HEK293 (cell line): ENCODE measurements around the gene CYB5D1.

Source experiments
- BCL6B ChIP-seq: fragments of 450-650 bp; formaldehyde crosslinking; IDR thresholded peaks from 2 replicates; pipeline ENCODE4 v1.5.1; 2017; ENCODE audit warnings: missing biosample characterization, missing genetic modification characterization
- ELK4 ChIP-seq: IDR thresholded peaks from 2 replicates; pipeline ENCODE4 v1.6.1; 2011; ENCODE audit warnings: mild to moderate bottlenecking, low read depth, low read length, borderline replicate concordance
- IKZF3 ChIP-seq: fragments of 450-650 bp; IDR thresholded peaks from 2 replicates; pipeline ENCODE4 v1.5.0; 2018; ENCODE audit warnings: missing biosample characterization, mild to moderate bottlenecking, missing genetic modification characterization, moderate library complexity
- KLF9 ChIP-seq: fragments of 450-650 bp; formaldehyde crosslinking; IDR thresholded peaks from 2 replicates; pipeline ENCODE4 v1.5.1; 2016; ENCODE audit warnings: missing biosample characterization, missing genetic modification characterization, low read depth
- PBX3 ChIP-seq: sonication (generic); formaldehyde crosslinking; IDR thresholded peaks from 2 replicates; pipeline ENCODE4 v1.8.1; 2022; ENCODE audit warnings: mild to moderate bottlenecking, moderate library complexity, missing genetic modification reagents
- SP2 ChIP-seq: fragments of 450-650 bp; formaldehyde crosslinking; IDR thresholded peaks from 2 replicates; pipeline ENCODE4 v1.5.1; 2016; ENCODE audit warnings: missing biosample characterization, missing genetic modification characterization
- ZBTB1 ChIP-seq: fragments of 450-650 bp; formaldehyde crosslinking; IDR thresholded peaks from 2 replicates; pipeline ENCODE4 v1.5.1; 2016; ENCODE audit warnings: missing biosample characterization, missing genetic modification characterization
- ZBTB7A ChIP-seq: fragments of 450-650 bp; formaldehyde crosslinking; IDR thresholded peaks from 2 replicates; pipeline ENCODE4 v1.5.1; 2016; ENCODE audit warnings: low read depth, missing biosample characterization, missing genetic modification characterization
- ZNF112 ChIP-seq: fragments of 450-650 bp; formaldehyde crosslinking; IDR thresholded peaks from 2 replicates; pipeline ENCODE4 v1.5.0; 2017; ENCODE audit warnings: missing biosample characterization, missing genetic modification characterization
- ZNF114 ChIP-seq: fragments of 450-650 bp; formaldehyde crosslinking; IDR thresholded peaks from 2 replicates; pipeline ENCODE4 v1.5.0; 2017; ENCODE audit warnings: missing biosample characterization, missing genetic modification characterization
- ZNF133 ChIP-seq: fragments of 450-650 bp; formaldehyde crosslinking; IDR thresholded peaks from 2 replicates; pipeline ENCODE4 v1.5.1; 2016; ENCODE audit warnings: missing biosample characterization, missing genetic modification characterization
- ZNF155 ChIP-seq: fragments of 450-650 bp; formaldehyde crosslinking; IDR thresholded peaks from 2 replicates; pipeline ENCODE4 v1.5.1; 2016; ENCODE audit warnings: missing biosample characterization, missing genetic modification characterization
- ZNF211 ChIP-seq: fragments of 450-650 bp; formaldehyde crosslinking; IDR thresholded peaks from 2 replicates; pipeline ENCODE4 v1.5.1; 2016; ENCODE audit warnings: low read depth, missing biosample characterization, missing genetic modification characterization
- ZNF214 ChIP-seq: fragments of 450-650 bp; formaldehyde crosslinking; IDR thresholded peaks from 2 replicates; pipeline ENCODE4 v1.5.1; 2017; ENCODE audit warnings: missing biosample characterization, mild to moderate bottlenecking, missing genetic modification characterization, borderline replicate concordance
- ZNF223 ChIP-seq: fragments of 450-650 bp; formaldehyde crosslinking; IDR thresholded peaks from 2 replicates; pipeline ENCODE4 v1.5.1; 2016; ENCODE audit warnings: missing biosample characterization, missing genetic modification characterization
- ZNF354C ChIP-seq: fragments of 450-650 bp; formaldehyde crosslinking; IDR thresholded peaks from 2 replicates; pipeline ENCODE4 v1.5.1; 2016; ENCODE audit warnings: missing biosample characterization, missing genetic modification characterization, low read depth, borderline replicate concordance
- ZNF391 ChIP-seq: fragments of 450-650 bp; formaldehyde crosslinking; IDR thresholded peaks from 2 replicates; pipeline ENCODE4 v1.5.1; 2016; ENCODE audit warnings: low read depth, missing biosample characterization, missing genetic modification characterization, borderline replicate concordance
- ZNF398 ChIP-seq: fragments of 450-650 bp; formaldehyde crosslinking; IDR thresholded peaks from 2 replicates; pipeline ENCODE4 v1.5.1; 2017; ENCODE audit warnings: missing biosample characterization, missing genetic modification characterization
- ZNF488 ChIP-seq: fragments of 450-650 bp; formaldehyde crosslinking; IDR thresholded peaks from 2 replicates; pipeline ENCODE4 v1.5.1; 2016; ENCODE audit warnings: missing biosample characterization, missing genetic modification characterization
- ZNF510 ChIP-seq: fragments of 450-650 bp; formaldehyde crosslinking; IDR thresholded peaks from 2 replicates; pipeline ENCODE4 v1.5.1; 2018; ENCODE audit warnings: mild to moderate bottlenecking, missing genetic modification characterization, missing biosample characterization; ENCODE audit not compliant: insufficient replicate concordance
- ZNF529 ChIP-seq: fragments of 450-650 bp; formaldehyde crosslinking; IDR thresholded peaks from 2 replicates; pipeline ENCODE4 v1.5.1; 2017; ENCODE audit warnings: missing genetic modification characterization, missing biosample characterization; ENCODE audit not compliant: insufficient replicate concordance
- ZNF548 ChIP-seq: fragments of 450-650 bp; formaldehyde crosslinking; IDR thresholded peaks from 2 replicates; pipeline ENCODE4 v1.5.1; 2016; ENCODE audit warnings: missing biosample characterization, missing genetic modification characterization
- ZNF580 ChIP-seq: fragments of 450-650 bp; formaldehyde crosslinking; IDR thresholded peaks from 2 replicates; pipeline ENCODE4 v1.5.1; 2016; ENCODE audit warnings: missing biosample characterization, missing genetic modification characterization
- ZNF639 ChIP-seq: fragments of 450-650 bp; formaldehyde crosslinking; IDR thresholded peaks from 2 replicates; pipeline ENCODE4 v1.5.1; 2016; ENCODE audit warnings: missing biosample characterization, missing genetic modification characterization
- ZNF654 ChIP-seq: fragments of 450-650 bp; formaldehyde crosslinking; IDR thresholded peaks from 2 replicates; pipeline ENCODE4 v1.5.1; 2016; ENCODE audit warnings: low read depth, missing biosample characterization, missing genetic modification characterization
- ZNF660 ChIP-seq: fragments of 450-650 bp; IDR thresholded peaks from 2 replicates; pipeline ENCODE4 v1.5.1; 2018; ENCODE audit warnings: missing biosample characterization, mild to moderate bottlenecking, missing genetic modification characterization
- ZNF76 ChIP-seq: fragments of 450-650 bp; formaldehyde crosslinking; IDR thresholded peaks from 2 replicates; pipeline ENCODE4; 2016; ENCODE audit warnings: low read depth, missing biosample characterization, missing genetic modification characterization, borderline replicate concordance
- ZNF785 ChIP-seq: fragments of 450-650 bp; formaldehyde crosslinking; IDR thresholded peaks from 2 replicates; pipeline ENCODE4 v1.5.1; 2016; ENCODE audit warnings: missing biosample characterization, missing genetic modification characterization
- ZNF792 ChIP-seq: fragments of 450-650 bp; formaldehyde crosslinking; IDR thresholded peaks from 2 replicates; pipeline ENCODE4 v1.5.1; 2016; ENCODE audit warnings: missing biosample characterization, missing genetic modification characterization
- ZSCAN30 ChIP-seq: fragments of 450-650 bp; IDR thresholded peaks from 2 replicates; pipeline ENCODE4 v1.5.1; 2018; ENCODE audit warnings: missing biosample characterization, mild to moderate bottlenecking, missing genetic modification characterization, moderate library complexity

CYB5D1 gene

GRCh38 chr17:7834957-7835813 is 22.6 kb upstream of the CYB5D1 start (continued):
- TF ChIP-seq ZNF639 (0 out of 2 replicates have a peak, but pooled peaks have one; percentile 11), ZNF488 (tag by site-specific recombination) (no peak), ZNF114 (tag by site-specific recombination) (no peak), ZBTB7A (tag by site-specific recombination) (peak; percentile 23), ZNF792 (no peak), ZNF223 (tag by site-specific recombination) (no peak), ZNF391 (peak; percentile 17; the same call in 1 of the 2 replicates), ZNF548 (tag by site-specific recombination) (no peak), ZNF529 (no peak), ZNF510 (tag by site-specific recombination) (no peak), ZNF76 (tag by site-specific recombination) (no peak; the same call in 1 of the 2 replicates), ZNF660 (no peak), ZNF214 (no peak), ZNF354C (tag by site-specific recombination) (no peak), ZNF155 (no peak), ZSCAN30 (tag by site-specific recombination) (no peak), ZNF580 (0 out of 2 replicates have a peak, but pooled peaks have one; percentile 8), SP2 (tag by site-specific recombination) (peak; percentile 93), ZNF398 (tag by site-specific recombination) (peak; percentile 100), PBX3 (peak; percentile 7; the same call in 1 of the 2 replicates), KLF9 (peak; percentile 26; the same call in 1 of the 2 replicates), ZNF112 (tag by site-specific recombination) (no peak), ZBTB1 (tag by site-specific recombination) (peak; percentile 85), ZNF211 (no peak), ZNF785 (tag by site-specific recombination) (no peak), ELK4 (no peak), ZNF654 (tag by site-specific recombination) (peak; percentile 66), BCL6B (tag by site-specific recombination) (no peak), IKZF3 (tag by site-specific recombination) (peak; percentile 99), ZNF133 (tag by site-specific recombination) (no peak)
